H1 (cell line): Measurements from ENCODE around the gene TPSG1. TPM values are rescaled to one million over a fixed set of nuclear protein-coding genes. Genes with fewer than 3 reads are reported as not detected.
"Not testable (repeated sequence)": the region's sequence is repeated elsewhere in the genome, so short reads cannot be mapped to it uniquely, and the experiment has no call there.

ENCODE experiments used
- CTCF ChIA-PET: fragments of 300-600 bp; sonication (Branson Sonifier 250); formaldehyde crosslinking; loops from one replicate; lab custom pipeline; 2021; ENCODE audit not compliant: partially characterized antibody; lab: Charles Lee
- POLR2A ChIA-PET: fragments of 300-600 bp; sonication (Branson Sonifier 250); formaldehyde crosslinking; loops from one replicate; lab custom pipeline; 2021; ENCODE audit warnings: inconsistent platforms; ENCODE audit not compliant: partially characterized antibody; lab: Charles Lee
- DNase-seq, 2 experiments: peaks; one replicate each; pipeline versions ENCODE4 v3.0.0 to v3.0.0-alpha.2; 2010 to 2022; ENCODE audit warnings: low spot score in 2 of 2, low read depth in 1 of 2, mixed read lengths in 1 of 2
- FAIRE-seq: peaks from 2 replicates; lab custom pipeline; 2011; peaks lifted over from hg19 to GRCh38; lab: Jason Lieb, UNC
- H2AFZ ChIP-seq: 2 replicates; pipeline ENCODE4 v1.8.1; 2012; ENCODE audit warnings: low read length, inconsistent platforms
- H2AK5ac ChIP-seq: 2 replicates; pipeline ENCODE4 v1.6.1; 2013; ENCODE audit warnings: low read depth, low read length
- H2BK120ac ChIP-seq: replicated peaks from 2 replicates; pipeline ENCODE3; 2013; ENCODE audit warnings: low read depth, low read length, inconsistent platforms
- H2BK12ac ChIP-seq: 2 replicates; pipeline ENCODE4 v1.6.1; 2013; ENCODE audit warnings: low read depth, low read length
- H2BK15ac ChIP-seq: 2 replicates; pipeline ENCODE4 v1.6.1; 2013; ENCODE audit warnings: low read length
- H2BK20ac ChIP-seq: 2 replicates; pipeline ENCODE4 v1.6.1; 2013; ENCODE audit warnings: low read length
- H2BK5ac ChIP-seq: 2 replicates; pipeline ENCODE4 v1.6.1; 2013; ENCODE audit warnings: low read depth, low read length
- H3K14ac ChIP-seq: 2 replicates; pipeline ENCODE4 v1.6.1; 2013; ENCODE audit warnings: inconsistent platforms; ENCODE audit not compliant: insufficient read length
- H3K18ac ChIP-seq: 2 replicates; pipeline ENCODE4 v1.6.1; 2013; ENCODE audit warnings: low read length; ENCODE audit errors: extremely low read depth
- H3K23ac ChIP-seq: 2 replicates; pipeline ENCODE4 v1.6.1; 2013; ENCODE audit warnings: inconsistent platforms; ENCODE audit not compliant: insufficient read length
- H3K23me2 ChIP-seq: 2 replicates; pipeline ENCODE4 v1.6.1; 2013; ENCODE audit warnings: low read depth, low read length
- H3K27ac ChIP-seq: 2 replicates; pipeline ENCODE4 v1.6.1; 2011; ENCODE audit warnings: low read depth, low read length, inconsistent platforms
- H3K27me3 ChIP-seq, 4 experiments: replicated peaks in 1 of 4; 1 replicate in 1 of 4; 2 replicates in 3 of 4; pipeline versions ENCODE4 v1.6.1 to v1.8.1; 2011 to 2013; ENCODE audit warnings: low read length in 3 of 4, mild to moderate bottlenecking in 3 of 4, inconsistent platforms in 2 of 4, mixed read lengths in 2 of 4, moderate library complexity in 1 of 4; ENCODE audit not compliant: control insufficient read depth in 3 of 4, insufficient read depth in 3 of 4; ENCODE audit errors: extremely low read depth in 1 of 4
- H3K36me3 ChIP-seq, 4 experiments: 2 replicates each; pipeline versions ENCODE4 v1.6.1 to v1.8.1; 2011 to 2013; ENCODE audit warnings: mild to moderate bottlenecking in 4 of 4, low read length in 3 of 4, moderate library complexity in 2 of 4, control low read depth in 1 of 4, inconsistent platforms in 1 of 4; ENCODE audit not compliant: insufficient read depth in 4 of 4, control insufficient read depth in 2 of 4
- H3K4ac ChIP-seq: replicated peaks from 2 replicates; pipeline ENCODE3; 2013; ENCODE audit warnings: low read length, low read depth, mixed read lengths, inconsistent platforms; ENCODE audit not compliant: insufficient read length
- H3K4me1 ChIP-seq, 4 experiments: replicated peaks in 1 of 4; 1 replicate in 1 of 4; 2 replicates in 3 of 4; pipeline versions ENCODE4 v1.6.1 to v1.8.1; 2011 to 2013; ENCODE audit warnings: low read length in 3 of 4, inconsistent platforms in 2 of 4, mixed read lengths in 1 of 4; ENCODE audit not compliant: insufficient read depth in 4 of 4, control insufficient read depth in 3 of 4
- H3K4me2 ChIP-seq, 2 experiments: 2 replicates each; pipeline versions ENCODE4 v1.6.1 to v1.8.1; 2011 to 2013; ENCODE audit warnings: low read depth in 2 of 2, low read length in 2 of 2, control low read depth in 1 of 2, inconsistent platforms in 1 of 2, mild to moderate bottlenecking in 1 of 2; ENCODE audit not compliant: insufficient read depth in 1 of 2
- H3K4me3 ChIP-seq, 4 experiments: fragments of 200-600, 300-600 bp in 1 of 4; sonication (generic), shearing (Covaris generic), sonication (Bioruptor Twin) in 1 of 4; 2 replicates each; pipeline versions ENCODE4 v1.5.1 to v1.8.1; 2011 to 2016; ENCODE audit warnings: low read length in 4 of 4, low read depth in 3 of 4, control low read depth in 2 of 4, inconsistent platforms in 2 of 4, mild to moderate bottlenecking in 2 of 4, mixed read lengths in 1 of 4, moderate library complexity in 1 of 4; ENCODE audit not compliant: insufficient read depth in 2 of 4; ENCODE audit errors: extremely low read depth in 1 of 4
- H3K56ac ChIP-seq: replicated peaks from 2 replicates; pipeline ENCODE3; 2013; ENCODE audit warnings: low read depth, mild to moderate bottlenecking, mixed read lengths, low read length, inconsistent platforms; ENCODE audit not compliant: insufficient read length
- H3K79me1 ChIP-seq: 2 replicates; pipeline ENCODE4 v1.6.1; 2013; ENCODE audit warnings: low read depth, low read length, control low read depth
- H3K79me2 ChIP-seq, 2 experiments: 2 replicates each; pipeline versions ENCODE4 v1.6.1 to v1.8.1; 2012 to 2013; ENCODE audit warnings: low read length in 2 of 2, mild to moderate bottlenecking in 2 of 2, inconsistent platforms in 1 of 2; ENCODE audit not compliant: insufficient read depth in 2 of 2, control insufficient read depth in 1 of 2
- H3K9ac ChIP-seq, 4 experiments: replicated peaks in 1 of 4; 1 replicate in 1 of 4; 2 replicates in 3 of 4; pipeline versions ENCODE4 v1.6.1 to v1.8.1; 2011 to 2013; ENCODE audit warnings: low read depth in 3 of 4, low read length in 3 of 4, control low read depth in 2 of 4, mild to moderate bottlenecking in 2 of 4, moderate library complexity in 2 of 4, inconsistent platforms in 1 of 4; ENCODE audit errors: extremely low read depth in 1 of 4
- H3K9me3 ChIP-seq, 2 experiments: 2 replicates each; pipeline versions ENCODE4 v1.6.1 to v1.8.1; 2012 to 2013; ENCODE audit warnings: mild to moderate bottlenecking in 2 of 2, moderate library complexity in 2 of 2, control low read depth in 1 of 2, inconsistent platforms in 1 of 2, low read depth in 1 of 2, low read length in 1 of 2, mixed read lengths in 1 of 2; ENCODE audit not compliant: insufficient read depth in 2 of 2
- H4K20me1 ChIP-seq, 2 experiments: replicated peaks in 1 of 2; 2 replicates each; pipeline versions ENCODE3 to v1.8.1; 2011 to 2013; ENCODE audit warnings: inconsistent platforms in 2 of 2, low read length in 2 of 2, mild to moderate bottlenecking in 1 of 2; ENCODE audit not compliant: insufficient read depth in 2 of 2, control insufficient read depth in 1 of 2
- H4K5ac ChIP-seq: 2 replicates; pipeline ENCODE4 v1.6.1; 2013; ENCODE audit warnings: low read length, low read depth, mixed read lengths, inconsistent platforms; ENCODE audit not compliant: insufficient read length
- H4K8ac ChIP-seq: 2 replicates; pipeline ENCODE4 v1.8.0; 2013; ENCODE audit warnings: mild to moderate bottlenecking, moderate library complexity, low read length, inconsistent platforms; ENCODE audit not compliant: insufficient read depth; ENCODE audit errors: extremely low read depth
- H4K91ac ChIP-seq: replicated peaks from 2 replicates; pipeline ENCODE3; 2013; ENCODE audit warnings: low read length, mixed read lengths, inconsistent platforms; ENCODE audit not compliant: insufficient read length
- NANOG ChIP-seq: IDR thresholded peaks from 2 replicates; pipeline ENCODE4 v1.6.1; 2011; ENCODE audit warnings: low read length, low read depth, mild to moderate bottlenecking, inconsistent platforms; ENCODE audit not compliant: insufficient read depth, poor library complexity, severe bottlenecking
- RFX5 ChIP-seq: IDR thresholded peaks from 2 replicates; pipeline ENCODE4 v1.6.1; 2011; ENCODE audit warnings: low read depth, low read length, improper control_type of control experiment, borderline replicate concordance
- SP2 ChIP-seq: IDR thresholded peaks from 2 replicates; pipeline ENCODE4 v1.6.1; 2012; ENCODE audit warnings: mild to moderate bottlenecking, low read length, inconsistent platforms
- TAF1 ChIP-seq: IDR thresholded peaks from 2 replicates; pipeline ENCODE4 v1.6.1; 2011; ENCODE audit warnings: mild to moderate bottlenecking, low read depth, low read length
- WGBS, 2 experiments: shearing (Covaris generic) in 1 of 2; methylation state at CpG; one replicate each; pipeline versions ENCODE4 v1.1.6 to v1.1.7; 2013 to 2015; ENCODE audit warnings: low lambda C conversion rate in 2 of 2, mixed read lengths in 2 of 2, inconsistent platforms in 1 of 2, low coverage in 1 of 2, missing lambda C conversion rate in 1 of 2; ENCODE audit not compliant: insufficient replicate concordance in 2 of 2, insufficient coverage in 1 of 2, insufficient read length in 1 of 2; ENCODE audit errors: extremely low coverage in 1 of 2, missing lambda C conversion rate in 1 of 2; 5-methylcytosine and 5-hydroxymethylcytosine counted together
- polyA plus RNA-seq, 7 experiments: library from polyadenylated mRNA; depleted of rRNA in 3 of 7; stranded (reverse) in 5 of 7; unstranded in 2 of 7; fragments of >200 nt in 5 of 7; fragments of 200-250 nt in 2 of 7; gene quantifications; 1 replicate in 5 of 7; 2 replicates in 1 of 7; 4 replicates in 1 of 7; pipeline versions ENCODE4 v1.2.1 to v1.2.3, GENCODE V29; 2011 to 2013; ENCODE audit warnings: missing spikeins in 2 of 7, mixed read lengths in 2 of 7
- total RNA-seq: library from RNA; stranded (reverse); fragmentation: NEBNext Ultra II Directional; extraction: Animal tissue kit (Norgen Biotek cat#: 25700); gene quantifications from 2 replicates; pipeline ENCODE4 v1.2.1, GENCODE V29; 2021

The TPSG1 gene
- total and polyA plus RNA-seq, 2 of the 8 experiments (the other 6 are each of a cell fraction or from before 2014, with no cell fraction given), result not detected

- TF ChIP-seq SP2 (no peak), RFX5 (no peak), TAF1 (no peak), NANOG (no peak)
Measured at GRCh38 chr16:1256874-1257322, 31.8 kb upstream of the TPSG1 start (continued).

GRCh38 chr16:1256296-1256873 lies 31.3 kb upstream of the TPSG1 start:
- FAIRE-seq, POLR2A ChIA-PET: not testable (repeated sequence)

More at GRCh38 chr16:1256296-1256873, 31.3 kb upstream of the TPSG1 start:
- DNase-seq, H3K23me2 ChIP-seq, H3K23ac ChIP-seq, H3K9me3 ChIP-seq, H3K79me2 ChIP-seq, H3K14ac ChIP-seq, H4K5ac ChIP-seq, H3K4me3 ChIP-seq, H3K36me3 ChIP-seq, H4K8ac ChIP-seq, H2BK20ac ChIP-seq, H3K9ac ChIP-seq, CTCF ChIA-PET, H2BK12ac ChIP-seq, H4K20me1 ChIP-seq, H2AK5ac ChIP-seq, H3K27ac ChIP-seq, H2BK5ac ChIP-seq, H3K18ac ChIP-seq, H3K4me2 ChIP-seq, H2BK15ac ChIP-seq, H2AFZ ChIP-seq, H2BK120ac ChIP-seq, H3K79me1 ChIP-seq, H4K91ac ChIP-seq, H3K4ac ChIP-seq, H3K56ac ChIP-seq: not testable (repeated sequence)
- 82% methylated on average over 15 of the region's 23 CpGs; no CpG with 5 or more reads in 1 of the 2 experiments for WGBS, 2 experiments
- Histone ChIP-seq H3K27me3 (peaks cover 0 to 24% (median 12%) of the 10 kb centered on the region in 4 experiments; a peak in 5 of 7 replicates), H3K4me1 (peaks cover 0 to 11% (median 7%) of the 10 kb centered on the region in 4 experiments; a peak in 6 of 7 replicates)
